Lower lobe of right lung (tissue), 2 donors: ENCODE data around the gene TSEN15. TPM values are rescaled to one million over a fixed set of nuclear protein-coding genes. Genes with fewer than 3 reads are reported as not detected.

Experiments
- ATAC-seq, 2 donors: fragments of 200-7000 bp; cut with Tn5 transposase; one replicate each; pipeline ENCODE4 v1.9.1; 2020 to 2022; ENCODE audit warnings: mild to moderate bottlenecking in 2 of 2, moderate library complexity in 2 of 2
- DNase-seq: peaks from one replicate; pipeline ENCODE4 v3.0.0-alpha.2; 2020
- H3K27ac ChIP-seq: fragments of 200-600 bp; one replicate; pipeline ENCODE4 v1.8.0; 2022
- H3K27me3 ChIP-seq: fragments of 200-600 bp; one replicate; pipeline ENCODE4 v1.8.0; 2022; ENCODE audit warnings: low read depth
- H3K36me3 ChIP-seq: fragments of 200-600 bp; one replicate; pipeline ENCODE4 v1.8.0; 2022; ENCODE audit warnings: mild to moderate bottlenecking
- H3K4me1 ChIP-seq: fragments of 200-600 bp; one replicate; pipeline ENCODE4 v1.8.0; 2022
- H3K4me3 ChIP-seq: fragments of 200-600 bp; one replicate; pipeline ENCODE4 v1.8.0; 2022; ENCODE audit warnings: mild to moderate bottlenecking
- H3K9me3 ChIP-seq: fragments of 200-600 bp; one replicate; pipeline ENCODE4 v1.8.0; 2022
- CTCF ChIP-seq: fragments of 200-600 bp; IDR thresholded peaks from one replicate; pipeline ENCODE4 v1.8.0; 2022; ENCODE audit warnings: antibody characterized with exemption, mild to moderate bottlenecking
- intact Hi-C: fragments of 100-400 bp; cut with DNase I; formaldehyde crosslinking; loops from one replicate; pipeline ENCODE4 v1.11.0; 2022
- total RNA-seq: library from RNA; stranded (reverse); fragmentation: NEBNext Ultra II Directional; extraction: Animal tissue kit (Norgen Biotek cat#: 25700); gene quantifications from one replicate; pipeline ENCODE4 v1.2.1, GENCODE V29; 2021
- donor health status: DM: no; HTN: yes; CAD: no; lungs with severe emphysema.

Gene TSEN15
- total RNA-seq, 1 donor from 2014 or later = 28.6 TPM

- Histone ChIP-seq H3K4me3 (no peak overlapping the region), H3K4me1 (no peaks in the 10 kb centered on the region), H3K9me3 (no peaks in the 10 kb centered on the region), H3K27me3 (no peaks in the 10 kb centered on the region), H3K36me3 (peaks cover 8% of the 10 kb centered on the region), H3K27ac (peak overlapping the region; percentile 0)
- DNase-seq (no peak), ATAC-seq (peak in 1 of 2 donors; percentile 77)
- intact Hi-C loops = no loop called here
- TF ChIP-seq CTCF = no peak
Measured at GRCh38 chr1:184061396-184062003, 10.0 kb downstream of the TSEN15 start.

- intact Hi-C loops = no loop called here
- Histone ChIP-seq H3K9me3 (no peaks in the 10 kb centered on the region), H3K4me1 (no peaks in the 10 kb centered on the region), H3K36me3 (peaks cover 10% of the 10 kb centered on the region), H3K27me3 (no peaks in the 10 kb centered on the region), H3K4me3 (no peak overlapping the region), H3K27ac (no peak overlapping the region)
- ATAC-seq (no peak), DNase-seq (no peak)
- TF ChIP-seq CTCF = no peak
Measured at GRCh38 chr1:184062640-184063286, 11.2 kb downstream of the TSEN15 start.

GRCh38 chr1:184065559-184065958 is 14.0 kb downstream of the TSEN15 start:
- DNase-seq (no peak), ATAC-seq (no peak)
- Histone ChIP-seq H3K27me3 (no peaks in the 10 kb centered on the region), H3K9me3 (no peaks in the 10 kb centered on the region), H3K36me3 (peaks cover 5% of the 10 kb centered on the region), H3K27ac (no peak overlapping the region), H3K4me3 (no peak overlapping the region), H3K4me1 (no peaks in the 10 kb centered on the region)
- intact Hi-C loops = no loop called here
- TF ChIP-seq CTCF = no peak

- DNase-seq (no peak), ATAC-seq (no peak)
- TF ChIP-seq CTCF = no peak
- no peaks in the 10 kb centered on the region for H3K27me3 ChIP-seq
- H3K9me3 ChIP-seq = no peaks in the 10 kb centered on the region
- intact Hi-C loops = no loop called here
- H3K27ac ChIP-seq = no peak overlapping the region
- no peak overlapping the region for H3K4me3 ChIP-seq
- peaks cover 5% of the 10 kb centered on the region for H3K36me3 ChIP-seq
- H3K4me1 ChIP-seq = no peaks in the 10 kb centered on the region
Measured at GRCh38 chr1:184068354-184068753, 16.8 kb downstream of the TSEN15 start.

GRCh38 chr1:184069675-184070074 is 18.1 kb downstream of the TSEN15 start:
- H3K36me3 ChIP-seq = peaks cover 5% of the 10 kb centered on the region
- H3K27me3 ChIP-seq = no peaks in the 10 kb centered on the region
- no peak overlapping the region for H3K27ac ChIP-seq
- intact Hi-C loops = no loop called here
- no peak for TF ChIP-seq CTCF
- DNase-seq (no peak), ATAC-seq (no peak)
- no peaks in the 10 kb centered on the region for H3K9me3 ChIP-seq
- no peak overlapping the region for H3K4me3 ChIP-seq
- peaks cover under 1% of the 10 kb centered on the region for H3K4me1 ChIP-seq
